ENCODE results near the gene SPAG16.

SPAG16 gene

GRCh38 chr2:213496226-213496625 is 212.0 kb downstream of the SPAG16 start:
- H4K20me1 ChIP-seq (ENCODE audit: low read depth, low read length), result no peaks in the 10 kb centered on the region
- no peak overlapping the region for H3K9ac ChIP-seq (ENCODE audit: low read length)
- no peak overlapping the region for H3K27ac ChIP-seq (ENCODE audit: low read depth, low read length)
- H3K4me2 ChIP-seq (ENCODE audit: low read depth, low read length, poor library complexity, severe bottlenecking), result no peak overlapping the region
- no peaks in the 10 kb centered on the region for H3K9me2 ChIP-seq (replicated peaks; ENCODE audit: insufficient read depth, low read length)
- no peaks in the 10 kb centered on the region for H3F3A ChIP-seq (ENCODE audit: insufficient read depth)
- no peak overlapping the region for H2AFZ ChIP-seq (ENCODE audit: low read depth, low read length, severe bottlenecking)
- H3K36me3 ChIP-seq (ENCODE audit: low read length), result no peaks in the 10 kb centered on the region
- no peaks in the 10 kb centered on the region for H3K9me3 ChIP-seq (ENCODE audit: insufficient read depth, low read length)
- no peak for TF ChIP-seq EZH2phosphoT487 (conservative IDR thresholded peaks at IDR 0.05; ENCODE audit: low read length)
- no peak for TF ChIP-seq CTCF (IDR thresholded peaks at IDR 0.05; ENCODE audit: insufficient read depth, low read length, poor library complexity, severe bottlenecking)
- H3K79me2 ChIP-seq (ENCODE audit: insufficient read depth, low read length), result no peaks in the 10 kb centered on the region
- no peaks in the 10 kb centered on the region for H3K27me3 ChIP-seq (ENCODE audit: low read length)
- H3K4me3 ChIP-seq (ENCODE audit: insufficient read depth, low read length, poor library complexity, severe bottlenecking), result no peak overlapping the region

GRCh38 chr2:213500881-213501280 is 216.6 kb downstream of the SPAG16 start:
- H3K27ac ChIP-seq (ENCODE audit: low read depth, low read length), result no peak overlapping the region
- no peaks in the 10 kb centered on the region for H3F3A ChIP-seq (ENCODE audit: insufficient read depth)
- no peaks in the 10 kb centered on the region for H3K9me3 ChIP-seq (ENCODE audit: insufficient read depth, low read length)
- no peaks in the 10 kb centered on the region for H3K36me3 ChIP-seq (ENCODE audit: low read length)
- no peaks in the 10 kb centered on the region for H3K27me3 ChIP-seq (ENCODE audit: low read length)
- H3K9me2 ChIP-seq (replicated peaks; ENCODE audit: insufficient read depth, low read length), result no peaks in the 10 kb centered on the region
- no peaks in the 10 kb centered on the region for H4K20me1 ChIP-seq (ENCODE audit: low read depth, low read length)
- TF ChIP-seq EZH2phosphoT487 (conservative IDR thresholded peaks at IDR 0.05; ENCODE audit: low read length) (no peak), CTCF (IDR thresholded peaks at IDR 0.05; ENCODE audit: insufficient read depth, low read length, poor library complexity, severe bottlenecking) (no peak)
- H2AFZ ChIP-seq (ENCODE audit: low read depth, low read length, severe bottlenecking), result no peak overlapping the region
- H3K79me2 ChIP-seq (ENCODE audit: insufficient read depth, low read length), result no peaks in the 10 kb centered on the region
- H3K4me2 ChIP-seq (ENCODE audit: low read depth, low read length, poor library complexity, severe bottlenecking), result no peak overlapping the region
- H3K9ac ChIP-seq (ENCODE audit: low read length), result no peak overlapping the region
- no peak overlapping the region for H3K4me3 ChIP-seq (ENCODE audit: insufficient read depth, low read length, poor library complexity, severe bottlenecking)

GRCh38 chr2:213524164-213524563 is 239.9 kb downstream of the SPAG16 start:
- H3K9me3 ChIP-seq (ENCODE audit: insufficient read depth, low read length), result no peaks in the 10 kb centered on the region

More at GRCh38 chr2:213524164-213524563, 239.9 kb downstream of the SPAG16 start:
- no peaks in the 10 kb centered on the region for H3K27me3 ChIP-seq (ENCODE audit: low read length)
- H2AFZ ChIP-seq (ENCODE audit: low read depth, low read length, severe bottlenecking), result no peak overlapping the region
- no peaks in the 10 kb centered on the region for H4K20me1 ChIP-seq (ENCODE audit: low read depth, low read length)
- no peaks in the 10 kb centered on the region for H3K36me3 ChIP-seq (ENCODE audit: low read length)
- H3F3A ChIP-seq (ENCODE audit: insufficient read depth), result no peaks in the 10 kb centered on the region
- H3K79me2 ChIP-seq (ENCODE audit: insufficient read depth, low read length), result no peaks in the 10 kb centered on the region
- TF ChIP-seq CTCF (IDR thresholded peaks at IDR 0.05; ENCODE audit: insufficient read depth, low read length, poor library complexity, severe bottlenecking) (no peak), EZH2phosphoT487 (conservative IDR thresholded peaks at IDR 0.05; ENCODE audit: low read length) (no peak)
- no peaks in the 10 kb centered on the region for H3K9me2 ChIP-seq (replicated peaks; ENCODE audit: insufficient read depth, low read length)
- no peak overlapping the region for H3K4me2 ChIP-seq (ENCODE audit: low read depth, low read length, poor library complexity, severe bottlenecking)
- H3K9ac ChIP-seq (ENCODE audit: low read length), result no peak overlapping the region
- no peak overlapping the region for H3K4me3 ChIP-seq (ENCODE audit: insufficient read depth, low read length, poor library complexity, severe bottlenecking)
- no peak overlapping the region for H3K27ac ChIP-seq (ENCODE audit: low read depth, low read length)
